Omental fat pad (tissue), 4 donors: ENCODE data around the gene DGKE. TPM values are rescaled to one million over a fixed set of nuclear protein-coding genes. Genes with fewer than 3 reads are reported as not detected.

Experiments used
- ATAC-seq: fragments of 150-250 bp; one replicate; pipeline ENCODE4 v1.9.1; 2016; ENCODE audit warnings: mild to moderate bottlenecking, moderate library complexity; ENCODE audit not compliant: low FRiP score
- DNase-seq: peaks from one replicate; pipeline ENCODE4 v3.0.0-alpha.2; 2019; ENCODE audit warnings: low spot score
- total RNA-seq, 4 donors: library from RNA; depleted of rRNA; stranded (reverse); fragments of >200 nt; gene quantifications; one replicate each; pipeline ENCODE4 v1.1.0, GENCODE V29; 2016
- TF ChIP-seq, protein P1 (sequence below), 3 donors: fragments of 450-650 bp; IDR thresholded peaks; one replicate each; pipeline ENCODE4 v1.5.1; 2016 to 2017; ENCODE audit warnings: antibody characterized with exemption in 3 of 3, mild to moderate bottlenecking in 3 of 3, moderate library complexity in 2 of 3

Gene DGKE
- total RNA-seq, 4 donors from 2014 or later: 5.9 to 19.4 (median 6.8) TPM

- TF ChIP-seq, protein P1, sequence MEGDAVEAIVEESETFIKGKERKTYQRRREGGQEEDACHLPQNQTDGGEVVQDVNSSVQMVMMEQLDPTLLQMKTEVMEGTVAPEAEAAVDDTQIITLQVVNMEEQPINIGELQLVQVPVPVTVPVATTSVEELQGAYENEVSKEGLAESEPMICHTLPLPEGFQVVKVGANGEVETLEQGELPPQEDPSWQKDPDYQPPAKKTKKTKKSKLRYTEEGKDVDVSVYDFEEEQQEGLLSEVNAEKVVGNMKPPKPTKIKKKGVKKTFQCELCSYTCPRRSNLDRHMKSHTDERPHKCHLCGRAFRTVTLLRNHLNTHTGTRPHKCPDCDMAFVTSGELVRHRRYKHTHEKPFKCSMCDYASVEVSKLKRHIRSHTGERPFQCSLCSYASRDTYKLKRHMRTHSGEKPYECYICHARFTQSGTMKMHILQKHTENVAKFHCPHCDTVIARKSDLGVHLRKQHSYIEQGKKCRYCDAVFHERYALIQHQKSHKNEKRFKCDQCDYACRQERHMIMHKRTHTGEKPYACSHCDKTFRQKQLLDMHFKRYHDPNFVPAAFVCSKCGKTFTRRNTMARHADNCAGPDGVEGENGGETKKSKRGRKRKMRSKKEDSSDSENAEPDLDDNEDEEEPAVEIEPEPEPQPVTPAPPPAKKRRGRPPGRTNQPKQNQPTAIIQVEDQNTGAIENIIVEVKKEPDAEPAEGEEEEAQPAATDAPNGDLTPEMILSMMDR (IDR thresholded peaks at IDR 0.05): no peak
- ATAC-seq (no peak), DNase-seq (no peak)
These were observed 58.4 kb downstream of the DGKE start for GRCh38 chr17:56892333-56892732.

- no peak for ATAC-seq
- TF ChIP-seq, protein P1 (IDR thresholded peaks at IDR 0.05): no peak
- DNase-seq: no peak
These were observed 59.6 kb downstream of the DGKE start for GRCh38 chr17:56893503-56893902.

DNA sequence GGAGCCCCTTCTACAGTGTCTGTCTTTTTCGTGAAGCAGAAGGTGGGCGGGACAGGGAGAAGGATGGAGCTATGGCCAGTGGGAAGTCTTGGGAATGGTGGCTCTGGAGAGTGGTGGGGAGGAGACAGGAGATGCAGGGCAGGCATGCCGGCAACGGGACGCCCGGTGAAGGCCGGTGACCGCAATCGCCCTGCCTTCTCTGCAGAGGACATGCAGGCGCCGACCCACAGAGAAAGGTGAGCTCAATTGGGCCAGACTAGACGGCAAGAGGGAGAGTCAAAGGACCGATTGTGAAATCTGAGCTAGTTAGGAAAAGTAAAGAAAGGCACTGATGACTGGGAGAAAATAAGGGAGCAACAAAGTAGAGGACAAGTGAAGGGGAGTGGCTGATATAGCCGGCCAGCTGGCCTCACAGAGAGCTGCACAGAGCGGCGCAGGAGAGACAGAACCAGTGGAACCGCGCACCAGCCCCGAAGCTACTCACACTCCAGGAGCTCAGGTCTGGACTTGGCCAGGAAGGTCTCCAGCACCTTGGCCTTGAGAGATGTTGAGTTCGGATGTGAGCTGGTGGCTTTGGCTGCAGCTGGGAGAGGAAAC lies 61.0 kb downstream of the DGKE start:
- no peak for DNase-seq
- ATAC-seq: no peak
- TF ChIP-seq, protein P1 (IDR thresholded peaks at IDR 0.05): no peak

DNA sequence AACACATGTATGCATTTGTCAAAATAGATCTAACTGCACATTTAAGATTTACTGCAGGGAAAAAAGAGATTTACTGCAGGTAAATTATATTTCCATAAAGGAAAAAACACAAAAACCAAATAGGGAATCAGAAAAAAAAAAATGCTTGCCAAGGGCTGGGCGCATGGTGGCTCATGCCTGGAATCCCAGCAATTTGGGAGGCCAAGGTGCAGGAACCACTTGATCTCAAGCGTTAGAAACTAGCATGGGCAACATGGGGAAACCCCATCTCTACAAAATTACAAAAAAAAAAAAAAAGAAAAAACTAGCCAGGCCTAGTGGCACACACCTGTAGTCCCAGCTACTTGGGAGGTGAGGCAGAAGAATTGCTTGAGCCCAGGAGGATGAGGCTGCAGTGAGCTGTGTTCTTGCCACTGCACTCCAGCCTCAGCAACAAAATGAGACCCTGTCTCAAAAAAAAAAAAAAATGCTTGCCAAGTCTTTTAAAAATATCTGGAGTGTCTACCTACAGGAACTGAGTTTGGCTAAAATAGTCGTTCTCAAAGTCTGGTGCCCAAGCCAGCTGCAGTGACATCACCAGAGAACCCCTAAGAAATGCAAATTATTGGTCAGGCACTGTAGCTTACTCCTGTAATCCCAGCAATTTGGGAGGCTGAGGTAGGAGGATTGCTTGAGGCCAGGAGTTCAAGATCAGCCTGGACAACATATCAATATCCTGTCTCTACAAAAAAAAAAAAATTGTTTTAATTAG lies 62.4 kb downstream of the DGKE start:
- TF ChIP-seq, protein P1 (IDR thresholded peaks at IDR 0.05): no peak
- DNase-seq (no peak), ATAC-seq (no peak)

DNA sequence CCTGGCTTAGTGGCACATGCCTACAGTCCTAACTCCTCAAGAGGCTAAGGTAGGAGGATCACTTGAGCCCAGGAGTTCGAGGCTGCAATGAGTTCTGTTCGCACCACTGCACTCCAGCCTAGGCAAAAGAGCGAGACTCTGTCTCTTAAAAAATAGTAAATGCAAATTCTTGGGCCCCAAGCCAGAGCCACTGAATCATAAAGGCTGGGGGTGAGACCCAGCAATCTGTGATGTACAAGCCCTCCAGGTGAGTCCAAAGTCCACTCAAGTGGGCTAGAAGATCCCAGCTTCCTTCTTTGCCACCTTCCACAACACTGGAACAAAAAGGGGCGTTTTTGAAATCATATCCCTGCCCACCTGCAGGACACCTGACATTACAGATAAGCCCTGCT lies 63.0 kb downstream of the DGKE start:
- ATAC-seq (no peak), DNase-seq (no peak)
- TF ChIP-seq, protein P1 (IDR thresholded peaks at IDR 0.05): no peak

GRCh38 chr17:56897646-56898424 lies 63.9 kb downstream of the DGKE start:
- no peak for DNase-seq
- ATAC-seq: no peak
- TF ChIP-seq, protein P1 (IDR thresholded peaks at IDR 0.05): no peak
